HEK293T (cell line): ENCODE results near the gene PTPN21.

Source experiments
- CTCF ChIA-PET: fragments of 350-600 bp; formaldehyde crosslinking; extraction: SDS; loops from one replicate; lab custom pipeline; 2021; ENCODE audit warnings: antibody characterized with exemption, inconsistent platforms; lab: Yijun Ruan, JAX
- POLR2A ChIA-PET: fragments of 350-600 bp; formaldehyde crosslinking; extraction: SDS; loops from one replicate; lab custom pipeline; 2020; ENCODE audit warnings: antibody characterized with exemption, inconsistent platforms; lab: Yijun Ruan, JAX
- DNase-seq: peaks from one replicate; pipeline ENCODE4 v3.0.0; 2012; ENCODE audit warnings: mixed read lengths; ENCODE audit errors: extremely low spot score
- BHLHE40 ChIP-seq: fragments of 450-650 bp; IDR thresholded peaks from 2 replicates; pipeline ENCODE4 v1.6.1; 2016; ENCODE audit warnings: mild to moderate bottlenecking, moderate library complexity, borderline replicate concordance
- CTBP1 ChIP-seq: fragments of 450-650 bp; IDR thresholded peaks from 2 replicates; pipeline ENCODE4 v1.6.1; 2016; ENCODE audit warnings: borderline replicate concordance
- ELF4 ChIP-seq: fragments of 450-650 bp; IDR thresholded peaks from 2 replicates; pipeline ENCODE4 v1.6.1; 2017; ENCODE audit warnings: antibody characterized with exemption
- FOXA1 ChIP-seq: fragments of 450-650 bp; IDR thresholded peaks from 2 replicates; pipeline ENCODE4 v1.6.1; 2016; ENCODE audit warnings: mild to moderate bottlenecking
- FOXK2 ChIP-seq: fragments of 450-650 bp; IDR thresholded peaks from 2 replicates; pipeline ENCODE4 v1.6.1; 2016; ENCODE audit warnings: mild to moderate bottlenecking
- FOXM1 ChIP-seq: fragments of 450-650 bp; IDR thresholded peaks from 2 replicates; pipeline ENCODE4 v1.6.1; 2017; ENCODE audit warnings: mild to moderate bottlenecking, borderline replicate concordance
- HDGF ChIP-seq: fragments of 450-650 bp; IDR thresholded peaks from 2 replicates; pipeline ENCODE4 v1.6.1; 2017; ENCODE audit warnings: antibody characterized with exemption, borderline replicate concordance
- L3MBTL2 ChIP-seq: fragments of 450-650 bp; conservative IDR thresholded peaks from 2 replicates; pipeline ENCODE4 v1.6.1; 2016; ENCODE audit warnings: mild to moderate bottlenecking
- LEF1 ChIP-seq: fragments of 450-650 bp; IDR thresholded peaks from 2 replicates; pipeline ENCODE4 v1.6.1; 2017; ENCODE audit warnings: mild to moderate bottlenecking, borderline replicate concordance
- NFRKB ChIP-seq: fragments of 450-650 bp; IDR thresholded peaks from 2 replicates; pipeline ENCODE4 v1.6.1; 2016; ENCODE audit warnings: mild to moderate bottlenecking, moderate library complexity
- PKNOX1 ChIP-seq: fragments of 450-650 bp; IDR thresholded peaks from 2 replicates; pipeline ENCODE4 v1.6.1; 2016
- SP1 ChIP-seq: fragments of 450-650 bp; IDR thresholded peaks from 2 replicates; pipeline ENCODE4 v1.6.1; 2017
- SUZ12 ChIP-seq: fragments of 450-650 bp; IDR thresholded peaks from 2 replicates; pipeline ENCODE4 v1.6.1; 2016; ENCODE audit warnings: mild to moderate bottlenecking
- TARDBP ChIP-seq: fragments of 450-650 bp; IDR thresholded peaks from 2 replicates; pipeline ENCODE4 v1.6.1; 2016
- ZNF384 ChIP-seq: fragments of 450-650 bp; IDR thresholded peaks from 2 replicates; pipeline ENCODE4 v1.6.1; 2016

PTPN21 gene

GRCh38 chr14:88493392-88494185, 61.2 kb downstream of the PTPN21 start:
- DNase-seq, result no peak
- TF ChIP-seq CTBP1, result no peak
- no peak for TF ChIP-seq FOXA1
- no peak for TF ChIP-seq ELF4
- TF ChIP-seq NFRKB, result no peak
- TF ChIP-seq FOXK2, result no peak
- TF ChIP-seq FOXM1, result no peak
- no peak for TF ChIP-seq TARDBP
- TF ChIP-seq LEF1, result no peak
- no peak for TF ChIP-seq BHLHE40
- no peak for TF ChIP-seq SUZ12
- no peak for TF ChIP-seq PKNOX1
- no peak for TF ChIP-seq L3MBTL2
- TF ChIP-seq SP1, result no peak
- TF ChIP-seq ZNF384, result no peak
- TF ChIP-seq HDGF, result no peak
- POLR2A ChIA-PET, result no interaction called here
- CTCF ChIA-PET, result interaction anchor here (1.1 kb wide), 1 partner anchor 66 kb away, joined by 3 read pairs; no protein-coding TSS in a partner anchor

- peak; percentile 77 for DNase-seq
- TF ChIP-seq CTBP1 (no peak), NFRKB (no peak), HDGF (no peak), FOXK2 (0 out of 2 replicates have a peak, but pooled peaks have one; percentile 37)
- ChIA-PET POLR2A (no interaction called here), CTCF (no interaction called here)
Observed at GRCh38 chr14:88492272-88493089, 62.3 kb downstream of the PTPN21 start.

GRCh38 chr14:88490168-88490567, 64.6 kb downstream of the PTPN21 start:
- DNase-seq, result no peak
- CTCF ChIA-PET, result interaction anchor here (0.7 kb wide), 1 partner anchor 476 kb away, joined by 4 read pairs; no protein-coding TSS in a partner anchor
- POLR2A ChIA-PET, result interaction anchor here (1.0 kb wide), 1 partner anchor 104 kb away, joined by 3 read pairs; the partner anchor contains the start of gene SPATA7
- TF ChIP-seq L3MBTL2 (no peak), CTBP1 (no peak), TARDBP (no peak), FOXM1 (no peak), SUZ12 (no peak), NFRKB (no peak), ZNF384 (no peak), HDGF (no peak), FOXA1 (no peak), ELF4 (no peak), FOXK2 (no peak)

GRCh38 chr14:88488897-88489296, 65.9 kb downstream of the PTPN21 start:
- no peak for DNase-seq
- ChIA-PET POLR2A (no interaction called here), CTCF (no interaction called here)
- TF ChIP-seq TARDBP (no peak), FOXM1 (no peak), NFRKB (no peak), ZNF384 (no peak), SP1 (no peak), SUZ12 (no peak)

- CTCF ChIA-PET, result interaction anchor here (1.3 kb wide), 1 partner anchor 299 kb away, joined by 4 read pairs; no protein-coding TSS in a partner anchor
- TF ChIP-seq PKNOX1 (no peak), FOXK2 (no peak), FOXA1 (no peak), SUZ12 (no peak), FOXM1 (no peak), CTBP1 (no peak), NFRKB (no peak), HDGF (no peak)
- DNase-seq, result no peak
- POLR2A ChIA-PET, result no interaction called here
Observed at GRCh38 chr14:88488081-88488480, 66.7 kb downstream of the PTPN21 start.

- TF ChIP-seq FOXK2 (no peak), ELF4 (no peak), SP1 (no peak), FOXA1 (no peak)
- ChIA-PET CTCF (no interaction called here), POLR2A (no interaction called here)
Observed at GRCh38 chr14:88482524-88482923, 72.3 kb downstream of the PTPN21 start.

GRCh38 chr14:88481794-88482193, 73.0 kb downstream of the PTPN21 start:
- CTCF ChIA-PET, result no interaction called here
- no peak for DNase-seq
- POLR2A ChIA-PET, result no interaction called here
- no peak for TF ChIP-seq L3MBTL2

More at GRCh38 chr14:88482524-88482923, 72.3 kb downstream of the PTPN21 start:
- DNase-seq, result no peak
